Kidney (tissue), 14 donors: ENCODE results near the gene SGSM2. TPM values are rescaled to one million over a fixed set of nuclear protein-coding genes. Genes with fewer than 3 reads are reported as not detected.

Experiments
- DNase-seq, 5 donors: peaks; one replicate each; pipeline ENCODE4 v3.0.0-alpha.2; 2013 to 2020
- FAIRE-seq: peaks from 2 replicates; lab custom pipeline; 2012; peaks lifted over from hg19 to GRCh38; lab: Jason Lieb, UNC
- H3K27ac ChIP-seq, 2 donors: one replicate each; pipeline ENCODE4 v1.7.0; 2013; ENCODE audit warnings: low read depth in 2 of 2, low read length in 2 of 2, inconsistent platforms in 1 of 2
- H3K27me3 ChIP-seq: one replicate; pipeline ENCODE4 v1.7.1; 2013; ENCODE audit warnings: low read length, inconsistent platforms; ENCODE audit not compliant: control insufficient read depth, insufficient read depth
- H3K36me3 ChIP-seq, 3 donors: one replicate each; pipeline versions ENCODE4 v1.7.0 to v1.7.1; 2013; ENCODE audit warnings: low read length in 3 of 3, control low read depth in 1 of 3, inconsistent platforms in 1 of 3; ENCODE audit not compliant: insufficient read depth in 3 of 3, control insufficient read depth in 2 of 3
- H3K4me1 ChIP-seq, 3 donors: one replicate each; pipeline versions ENCODE4 v1.7.0 to v1.7.1; 2013; ENCODE audit warnings: low read length in 3 of 3, inconsistent platforms in 1 of 3, low read depth in 1 of 3; ENCODE audit not compliant: control insufficient read depth in 2 of 3, insufficient read depth in 2 of 3
- H3K4me3 ChIP-seq, 3 donors: one replicate each; pipeline versions ENCODE4 v1.7.0 to v1.8.1; 2013; ENCODE audit warnings: low read length in 3 of 3, control low read depth in 1 of 3, inconsistent platforms in 1 of 3
- H3K9ac ChIP-seq, 3 donors: one replicate each; pipeline versions ENCODE4 v1.7.0 to v1.7.1; 2013; ENCODE audit warnings: low read length in 3 of 3, control low read depth in 1 of 3, inconsistent platforms in 1 of 3
- H3K9me3 ChIP-seq, 3 donors: one replicate each; pipeline versions ENCODE4 v1.7.0 to v1.7.1; 2013; ENCODE audit warnings: low read length in 3 of 3, control low read depth in 1 of 3, inconsistent platforms in 1 of 3; ENCODE audit not compliant: control insufficient read depth in 2 of 3, insufficient read depth in 1 of 3
- intact Hi-C: fragments of 100-400 bp; cut with DNase I; formaldehyde crosslinking; loops from one replicate; pipeline ENCODE4 v1.11.1; 2022
- polyA plus RNA-seq: library from polyadenylated mRNA; stranded (reverse); fragments of 350-450 nt; fragmentation: Illumina TruSeq; extraction: RNeasy Lipid Tissue Mini Kit (QIAGEN cat#74804); gene quantifications from one replicate; pipeline ENCODE4 v1.2.3, GENCODE V29; 2014; ENCODE audit warnings: low read depth, low replicate concordance; ENCODE audit not compliant: insufficient read depth
- total RNA-seq: library from RNA; stranded (reverse); fragmentation: NEBNext Ultra II Directional; extraction: Animal tissue kit (Norgen Biotek cat#: 25700); gene quantifications from one replicate; pipeline ENCODE4 v1.2.1, GENCODE V29; 2021
- TF ChIP-seq, protein P1 (sequence below): IDR thresholded peaks from 3 replicates; pipeline ENCODE4 v1.5.1; 2012; ENCODE audit warnings: mild to moderate bottlenecking, moderate library complexity, borderline replicate concordance; ENCODE audit not compliant: insufficient read depth; ENCODE audit errors: extremely low read depth
- donor health status: control.
- donor health status: control.
- donor health status: control.
- donor health status: control.
- donor health status: control.
- donor health status: DM: yes; HTN: yes; CAD: no.
- donor health status: Normal renal cell carcinoma (clear cell type).

The SGSM2 gene
- total and polyA plus RNA-seq, 2 donors from 2014 or later, result 33.7 to 58.0 TPM

DNA sequence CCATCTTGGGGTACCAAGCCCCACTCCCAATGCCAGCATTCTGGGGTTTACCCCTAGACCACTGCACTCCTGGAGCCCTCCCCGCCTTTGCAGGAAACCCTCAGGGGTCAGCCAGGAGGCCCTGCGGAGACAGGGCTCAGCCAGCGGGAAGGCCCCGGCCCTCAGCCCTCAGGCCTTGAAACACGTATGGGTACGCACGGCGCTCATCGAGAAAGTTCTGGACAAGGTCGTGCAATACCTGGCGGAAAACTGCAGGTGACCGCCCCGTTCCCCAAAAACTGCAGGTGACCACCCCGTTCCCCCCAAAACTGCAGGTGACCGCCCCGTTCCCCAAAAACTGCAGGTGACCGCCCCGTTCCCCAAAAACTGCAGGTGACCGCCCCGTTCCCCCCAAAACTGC lies 24.7 kb downstream of the SGSM2 start:
- TF ChIP-seq, protein P1, sequence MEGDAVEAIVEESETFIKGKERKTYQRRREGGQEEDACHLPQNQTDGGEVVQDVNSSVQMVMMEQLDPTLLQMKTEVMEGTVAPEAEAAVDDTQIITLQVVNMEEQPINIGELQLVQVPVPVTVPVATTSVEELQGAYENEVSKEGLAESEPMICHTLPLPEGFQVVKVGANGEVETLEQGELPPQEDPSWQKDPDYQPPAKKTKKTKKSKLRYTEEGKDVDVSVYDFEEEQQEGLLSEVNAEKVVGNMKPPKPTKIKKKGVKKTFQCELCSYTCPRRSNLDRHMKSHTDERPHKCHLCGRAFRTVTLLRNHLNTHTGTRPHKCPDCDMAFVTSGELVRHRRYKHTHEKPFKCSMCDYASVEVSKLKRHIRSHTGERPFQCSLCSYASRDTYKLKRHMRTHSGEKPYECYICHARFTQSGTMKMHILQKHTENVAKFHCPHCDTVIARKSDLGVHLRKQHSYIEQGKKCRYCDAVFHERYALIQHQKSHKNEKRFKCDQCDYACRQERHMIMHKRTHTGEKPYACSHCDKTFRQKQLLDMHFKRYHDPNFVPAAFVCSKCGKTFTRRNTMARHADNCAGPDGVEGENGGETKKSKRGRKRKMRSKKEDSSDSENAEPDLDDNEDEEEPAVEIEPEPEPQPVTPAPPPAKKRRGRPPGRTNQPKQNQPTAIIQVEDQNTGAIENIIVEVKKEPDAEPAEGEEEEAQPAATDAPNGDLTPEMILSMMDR, result no peak
- no peaks in the 10 kb centered on the region for H3K9me3 ChIP-seq
- FAIRE-seq (no peak), DNase-seq (peak in 1 of 5 donors; percentile 72)
- intact Hi-C loops, result no loop called here
- H3K36me3 ChIP-seq, result peaks cover 0 to 19% (median 4%) of the 10 kb centered on the region in 3 donors
- H3K27ac ChIP-seq, result no peak overlapping the region
- no peaks in the 10 kb centered on the region for H3K27me3 ChIP-seq
- H3K4me3 ChIP-seq, result no peak overlapping the region
- H3K9ac ChIP-seq, result no peak overlapping the region
- H3K4me1 ChIP-seq, result peaks cover 0 to 4% (median 0%) of the 10 kb centered on the region in 3 donors

DNA sequence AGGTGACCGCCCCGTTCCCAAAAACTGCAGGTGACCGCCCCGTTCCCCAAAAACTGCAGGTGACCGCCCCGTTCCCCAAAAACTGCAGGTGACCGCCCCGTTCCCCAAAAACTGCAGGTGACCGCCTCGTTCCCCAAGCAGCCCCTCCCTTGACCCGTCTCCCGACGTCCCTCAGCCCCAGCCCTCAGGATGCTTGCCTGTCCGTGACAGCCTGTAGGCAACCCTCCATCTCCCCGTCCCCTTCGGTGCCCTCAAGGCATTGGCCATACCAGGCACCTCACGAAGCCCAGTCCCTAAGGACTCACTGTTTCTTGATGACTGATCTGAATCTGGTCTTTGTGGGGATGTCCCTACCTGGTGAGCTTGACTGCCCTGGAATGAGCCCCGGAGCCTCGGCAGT lies 25.1 kb downstream of the SGSM2 start:
- DNase-seq, result peak in 1 of 5 donors; percentile 73
- Histone ChIP-seq H3K9ac (no peak overlapping the region), H3K36me3 (peaks cover 0 to 19% (median 4%) of the 10 kb centered on the region in 3 donors), H3K27me3 (no peaks in the 10 kb centered on the region), H3K9me3 (no peaks in the 10 kb centered on the region), H3K4me3 (no peak overlapping the region), H3K27ac (no peak overlapping the region), H3K4me1 (peaks cover 0 to 4% (median 0%) of the 10 kb centered on the region in 3 donors)
- no peak for FAIRE-seq
- TF ChIP-seq, protein P1, result no peak
- intact Hi-C loops, result no loop called here

DNA sequence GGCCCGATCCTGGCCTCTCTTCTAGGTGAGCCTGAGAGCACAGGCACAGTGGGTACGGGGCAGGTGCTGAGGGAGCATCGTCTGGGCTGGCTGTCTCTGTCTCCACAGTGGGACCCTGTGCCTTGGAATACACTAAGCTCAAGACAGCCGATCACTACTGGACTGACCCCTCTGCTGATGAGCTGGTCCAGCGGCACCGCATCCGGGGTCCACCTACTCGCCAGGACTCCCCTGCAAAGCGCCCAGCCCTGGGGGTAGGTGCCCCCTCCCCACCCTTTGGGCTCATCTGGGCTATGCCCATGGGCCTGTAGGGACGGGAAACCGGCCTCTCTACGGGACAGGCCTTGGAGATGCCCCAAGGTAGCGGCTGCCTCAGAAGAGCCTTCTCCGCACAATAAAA lies 25.6 kb downstream of the SGSM2 start:
- no peaks in the 10 kb centered on the region for H3K9me3 ChIP-seq
- TF ChIP-seq, protein P1, result no peak
- no peak overlapping the region for H3K27ac ChIP-seq
- H3K36me3 ChIP-seq, result peaks cover 0 to 19% (median 4%) of the 10 kb centered on the region in 3 donors
- H3K9ac ChIP-seq, result no peak overlapping the region
- intact Hi-C loops, result no loop called here
- DNase-seq, result peak in 1 of 5 donors; percentile 52
- no peak overlapping the region for H3K4me3 ChIP-seq
- FAIRE-seq, result no peak
- H3K4me1 ChIP-seq, result peaks cover 0 to 4% (median 0%) of the 10 kb centered on the region in 3 donors
- H3K27me3 ChIP-seq, result no peaks in the 10 kb centered on the region

DNA sequence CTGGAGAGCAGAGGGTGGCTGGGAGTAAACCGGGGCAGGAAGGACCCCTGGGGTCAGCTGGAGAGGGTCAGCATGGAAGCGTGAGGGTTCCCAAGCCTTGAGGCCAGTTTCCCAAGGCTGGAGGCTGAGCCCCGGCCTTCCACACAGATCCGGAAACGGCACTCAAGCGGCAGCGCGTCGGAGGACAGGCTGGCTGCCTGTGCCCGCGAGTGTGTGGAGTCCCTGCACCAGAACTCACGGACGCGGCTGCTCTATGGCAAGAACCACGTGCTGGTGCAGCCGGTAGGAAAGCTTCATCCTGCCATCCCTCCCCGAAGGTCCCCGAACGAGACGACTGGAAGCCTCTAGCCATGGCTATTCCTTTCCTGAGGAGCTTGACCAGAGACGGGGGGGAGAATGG lies 26.0 kb downstream of the SGSM2 start:
- no peaks in the 10 kb centered on the region for H3K9me3 ChIP-seq
- FAIRE-seq (no peak), DNase-seq (peak in 1 of 5 donors; percentile 50)
- no peak overlapping the region for H3K9ac ChIP-seq
- H3K4me3 ChIP-seq, result no peak overlapping the region
- H3K36me3 ChIP-seq, result peaks cover 0 to 19% (median 4%) of the 10 kb centered on the region in 3 donors
- H3K4me1 ChIP-seq, result peaks cover 0 to 4% (median 0%) of the 10 kb centered on the region in 3 donors
- intact Hi-C loops, result no loop called here
- H3K27ac ChIP-seq, result no peak overlapping the region
- no peaks in the 10 kb centered on the region for H3K27me3 ChIP-seq
- TF ChIP-seq, protein P1, result no peak
